GM12891 (cell line): ENCODE data around the gene DPP7.

Experiments
- DNase-seq: peaks from one replicate; pipeline ENCODE4 v3.0.0; 2011; ENCODE audit warnings: low spot score; ENCODE audit not compliant: insufficient read length
- FAIRE-seq: peaks from 2 replicates; lab custom pipeline; 2011; peaks lifted over from hg19 to GRCh38; lab: Jason Lieb, UNC
- PAX5 ChIP-seq: IDR thresholded peaks from 2 replicates; pipeline ENCODE4 v1.6.1; 2011; ENCODE audit warnings: low read length, moderate library complexity, mild to moderate bottlenecking; ENCODE audit not compliant: insufficient read depth, severe bottlenecking
- POLR2A ChIP-seq: IDR thresholded peaks from 2 replicates; pipeline ENCODE4 v1.6.1; 2011; ENCODE audit warnings: low read depth, low read length, control low read depth
- POLR2AphosphoS5 ChIP-seq: IDR thresholded peaks from 2 replicates; pipeline ENCODE4 v1.6.1; 2011; ENCODE audit warnings: low read depth, low read length, control low read depth
- POU2F2 ChIP-seq: IDR thresholded peaks from 2 replicates; pipeline ENCODE4 v1.6.1; 2011; ENCODE audit warnings: low read depth, mild to moderate bottlenecking, control low read depth, low read length, moderate library complexity
- SPI1 ChIP-seq: IDR thresholded peaks from 2 replicates; pipeline ENCODE4 v1.6.1; 2011; ENCODE audit warnings: low read depth, low read length, control low read depth
- TAF1 ChIP-seq: IDR thresholded peaks from 2 replicates; pipeline ENCODE4 v1.6.1; 2011; ENCODE audit warnings: low read depth, low read length, control low read depth

DPP7 gene

DNA sequence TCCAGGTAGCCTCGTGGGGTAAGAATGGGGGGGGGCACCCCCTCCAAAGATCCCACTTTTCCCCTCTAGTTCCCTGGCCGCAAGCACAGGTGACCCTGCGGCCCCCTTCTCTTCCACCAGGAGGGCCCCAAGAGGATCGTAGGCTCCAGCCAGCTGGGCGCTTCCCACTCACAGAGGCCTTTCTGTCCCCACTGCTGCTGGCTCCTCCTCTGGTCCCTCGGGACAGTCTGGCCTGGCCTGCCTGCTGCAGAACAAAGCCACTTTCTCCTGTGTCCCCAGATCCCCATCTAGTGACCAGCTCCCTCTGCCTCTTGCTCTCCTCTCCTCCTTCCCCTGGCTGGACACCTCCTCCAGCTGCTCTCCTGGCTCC is 43.6 kb downstream of the DPP7 start:
- DNase-seq = no peak
- FAIRE-seq = no peak
- no peak for TF ChIP-seq TAF1
- no peak for TF ChIP-seq POLR2A
- no peak for TF ChIP-seq POU2F2
- no peak for TF ChIP-seq PAX5
- no peak for TF ChIP-seq SPI1
- no peak for TF ChIP-seq POLR2AphosphoS5

DNA sequence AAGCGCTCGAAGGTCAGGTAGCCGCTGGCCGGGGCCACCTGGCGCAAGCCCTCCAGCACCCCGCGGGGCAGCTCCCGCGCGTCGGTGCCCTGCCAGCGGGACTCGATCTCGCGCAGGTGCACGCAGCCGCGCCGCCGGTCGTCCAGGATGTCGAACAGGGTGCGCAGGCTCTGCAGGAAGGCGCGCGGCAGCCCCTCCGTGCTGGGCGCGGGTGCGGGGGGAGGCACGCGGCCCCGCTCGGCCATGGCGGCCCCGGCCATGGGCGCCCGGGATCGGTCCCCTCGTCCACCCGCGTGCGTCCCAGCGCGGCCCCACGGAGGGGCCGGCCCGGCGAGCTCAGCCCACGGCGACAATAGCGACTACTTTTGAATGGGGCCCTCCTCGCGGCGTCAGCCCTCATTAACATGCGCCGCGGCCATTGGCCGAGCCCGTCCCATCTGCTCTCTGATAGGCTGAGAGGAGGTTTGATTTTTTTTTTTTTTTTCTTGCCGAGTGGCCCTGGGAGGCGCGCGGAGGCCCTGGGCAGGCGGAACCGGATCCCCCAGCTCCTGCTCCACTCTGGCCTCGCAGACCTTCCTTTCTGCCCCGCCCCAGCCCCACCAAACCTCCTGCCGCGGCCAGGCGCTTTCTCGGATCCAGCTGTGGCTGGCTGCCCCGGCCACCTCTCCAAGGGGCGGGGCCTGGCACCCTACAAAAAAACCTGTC is 44.2 kb downstream of the DPP7 start, which contains the start of gene SAPCD2:
SAPCD2 (minus strand) TSS at position 357 of the 705 bp plus-strand sequence; CDS start at position 260, 97 bp downstream.
- DNase-seq = peak; percentile 95
- TF ChIP-seq SPI1 (no peak), TAF1 (no peak), POU2F2 (peak; percentile 71), POLR2A (no peak), PAX5 (no peak), POLR2AphosphoS5 (no peak)
- FAIRE-seq = peak; percentile 90

DNA sequence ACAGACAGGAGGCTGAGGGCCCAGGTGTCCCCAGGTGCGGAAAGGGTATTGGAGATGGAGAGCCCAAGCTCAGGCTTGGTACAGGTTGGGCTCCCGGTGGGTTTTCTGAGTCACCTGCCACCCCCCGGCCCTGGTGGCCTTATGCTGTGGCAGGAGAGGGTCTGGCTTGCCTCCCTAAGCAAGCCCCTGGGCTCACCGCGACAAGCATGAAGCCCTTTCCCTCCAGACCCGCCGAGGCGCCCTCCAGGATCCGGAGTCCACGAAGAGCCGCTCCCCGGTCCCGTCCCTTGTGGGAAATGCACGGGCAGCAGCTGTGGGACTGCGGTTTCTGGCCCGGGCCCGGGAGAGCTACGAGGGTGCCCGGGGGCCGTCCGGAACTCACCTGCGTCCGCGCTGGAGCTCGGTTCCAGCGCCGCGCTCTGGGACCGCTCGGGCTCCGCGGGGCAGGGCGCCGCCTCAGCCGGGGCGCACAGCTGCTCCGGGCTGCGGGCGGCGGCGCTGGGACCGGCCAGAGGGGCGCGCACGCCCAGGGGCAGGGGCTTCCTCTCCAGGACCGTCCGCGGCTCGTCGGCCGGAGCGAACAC is 44.9 kb downstream of the DPP7 start:
- TF ChIP-seq PAX5 (no peak), SPI1 (no peak), POLR2AphosphoS5 (no peak), TAF1 (no peak), POU2F2 (no peak), POLR2A (no peak)
- DNase-seq (no peak), FAIRE-seq (no peak)

DNA sequence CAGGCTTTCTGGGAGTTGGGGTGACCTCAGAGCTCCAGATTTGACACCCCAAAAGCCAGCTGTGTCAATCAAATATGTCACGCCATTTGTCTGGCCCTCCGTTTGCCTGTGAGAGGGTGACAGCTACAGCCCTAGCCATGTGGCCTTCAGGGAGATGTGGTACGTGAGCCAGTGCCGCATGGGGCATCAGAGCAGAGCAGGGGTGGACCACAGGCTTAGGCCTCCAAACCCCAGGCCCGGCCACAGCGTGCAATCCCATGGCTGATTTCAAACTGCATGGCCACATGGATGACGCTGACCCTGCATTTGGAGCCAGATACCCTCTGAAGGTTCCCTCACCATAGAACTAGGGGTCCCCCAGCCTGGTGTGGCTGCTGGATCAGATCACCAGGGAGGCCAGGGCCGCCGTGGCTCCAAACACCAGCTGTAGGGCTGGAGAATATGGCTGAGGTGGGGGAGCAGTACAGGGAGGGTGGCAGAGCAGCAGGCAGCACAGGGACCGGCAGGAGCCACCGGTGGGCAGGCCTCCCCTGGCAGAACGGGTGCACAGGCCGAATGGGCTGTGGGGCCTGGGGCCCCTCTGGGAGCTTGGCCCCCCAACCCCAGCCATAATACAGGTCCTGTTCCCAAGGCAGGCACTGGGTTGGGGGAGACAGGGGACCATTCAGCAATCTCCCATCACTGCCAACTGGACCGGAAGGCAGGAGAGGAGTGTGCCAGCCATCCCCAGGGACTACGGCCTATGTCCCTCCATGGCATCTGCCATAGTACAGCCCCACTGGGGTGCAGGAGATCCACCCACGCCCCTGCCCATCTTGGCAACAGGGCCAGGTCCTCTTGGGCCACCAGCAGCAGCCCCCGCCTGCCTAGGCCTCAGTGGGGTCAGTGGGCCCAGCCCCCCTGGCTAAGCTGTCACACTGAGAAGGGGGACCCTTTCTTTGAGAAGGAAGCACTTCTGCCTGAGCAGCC is 45.7 kb downstream of the DPP7 start:
- DNase-seq = no peak
- TF ChIP-seq SPI1 (no peak), TAF1 (no peak), PAX5 (no peak), POU2F2 (no peak), POLR2AphosphoS5 (no peak), POLR2A (no peak)
- peak; percentile 47 for FAIRE-seq

DNA sequence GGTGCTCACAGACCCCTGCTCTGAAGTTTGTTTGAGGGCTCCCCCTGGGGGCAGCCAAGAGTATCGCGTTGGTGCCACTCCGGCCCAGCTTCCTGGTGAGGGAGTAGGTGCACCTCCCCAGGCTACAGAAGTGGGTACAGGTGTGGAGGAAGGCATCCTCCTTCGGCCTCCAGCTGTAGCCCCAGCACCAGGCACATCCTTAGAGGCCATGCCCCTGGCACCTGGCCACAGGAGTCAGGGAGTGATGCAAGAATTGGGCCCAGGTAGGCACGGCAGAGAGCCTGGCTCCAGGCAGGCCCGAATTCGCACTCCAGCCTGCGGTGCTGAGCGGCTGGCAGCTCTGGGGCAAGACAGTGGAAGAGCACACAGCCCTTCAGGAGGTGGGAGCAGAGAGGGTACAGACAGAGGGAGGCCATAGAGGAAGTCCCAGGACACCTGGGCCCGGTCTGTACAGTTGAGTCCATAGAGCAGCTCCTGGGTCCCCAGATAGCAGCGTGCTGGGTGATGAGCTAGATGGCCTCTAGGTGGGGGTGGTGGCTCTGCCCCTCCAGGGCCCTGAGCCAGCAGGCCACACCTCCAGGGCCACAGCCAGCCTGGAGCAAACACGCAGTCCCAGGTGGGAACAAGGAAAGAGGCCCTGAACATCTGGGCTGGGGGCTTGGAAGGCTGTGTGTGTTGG is 46.5 kb downstream of the DPP7 start:
- DNase-seq (peak; percentile 86), FAIRE-seq (peak; percentile 94)
- TF ChIP-seq POU2F2 (no peak), TAF1 (no peak), SPI1 (no peak), POLR2AphosphoS5 (no peak)

DNA sequence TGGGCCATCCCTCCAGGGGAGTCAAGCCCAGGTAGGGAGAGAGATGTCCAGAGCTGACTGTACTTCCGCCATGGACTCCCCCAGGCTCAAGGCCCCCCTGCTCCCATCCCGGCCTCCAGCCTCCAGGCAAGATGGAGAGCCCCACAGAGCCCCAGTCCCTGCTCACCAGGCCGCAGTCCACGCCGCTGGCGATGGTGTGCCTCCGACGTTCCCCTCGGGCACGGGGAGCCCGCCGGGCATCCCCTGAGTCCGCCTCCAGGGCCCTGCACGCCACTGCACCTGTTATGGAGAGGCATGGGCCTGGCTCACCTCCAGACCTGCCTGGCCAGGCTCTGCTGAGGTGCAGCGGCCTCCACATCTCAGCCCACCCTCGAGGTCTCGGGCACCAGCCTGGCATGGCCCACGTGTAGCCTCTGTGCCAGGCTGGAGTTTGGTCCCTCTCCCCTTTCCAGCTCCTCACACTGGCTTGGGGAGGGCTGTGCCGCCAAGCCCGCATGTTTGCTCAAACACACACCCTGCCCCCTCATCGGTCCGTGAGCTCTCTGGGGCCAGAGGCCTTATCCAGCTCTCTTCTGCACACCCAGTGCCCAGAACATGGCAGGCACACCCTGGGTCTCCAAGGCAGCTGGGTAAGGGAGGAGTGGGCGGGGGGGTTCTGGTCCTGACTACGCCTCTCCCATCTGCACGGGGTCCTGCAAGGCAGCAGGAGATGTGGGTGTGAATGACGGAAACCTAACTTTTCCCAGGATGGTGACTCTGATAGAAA is 48.3 kb downstream of the DPP7 start:
- FAIRE-seq (no peak), DNase-seq (no peak)
- no peak for TF ChIP-seq POLR2A
- no peak for TF ChIP-seq POU2F2
- no peak for TF ChIP-seq POLR2AphosphoS5
- TF ChIP-seq TAF1 = no peak
- TF ChIP-seq PAX5 = no peak
- no peak for TF ChIP-seq SPI1

DNA sequence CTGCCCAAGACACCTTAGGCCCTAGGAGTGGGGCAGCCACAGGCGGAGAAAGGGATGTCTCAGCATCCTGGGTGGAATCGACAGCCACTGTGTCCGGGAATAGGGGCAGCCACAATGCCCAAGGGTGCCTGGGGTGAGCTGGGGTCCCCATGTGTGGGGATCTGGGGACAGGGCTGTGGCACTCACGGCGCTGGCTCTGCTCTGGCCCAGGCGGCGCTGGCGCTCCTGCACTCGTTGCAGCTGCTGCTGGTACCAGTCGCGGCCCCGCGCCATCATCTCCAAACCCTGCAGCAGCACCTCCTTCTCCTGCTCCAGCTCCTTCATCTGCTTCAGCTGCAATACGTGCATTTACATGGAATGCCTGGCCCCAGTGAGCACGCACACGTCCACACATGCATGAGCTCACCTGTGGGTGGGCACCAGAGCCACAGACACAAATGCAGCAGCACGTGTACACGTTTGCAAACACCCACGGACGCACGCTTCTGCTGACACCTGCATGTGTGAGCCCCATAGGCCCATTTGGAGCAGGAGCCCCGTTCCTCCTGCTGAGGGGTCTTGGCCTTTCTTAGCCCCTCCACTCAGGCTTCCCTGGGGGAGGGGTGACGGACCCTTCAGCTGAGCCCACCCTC is 49.1 kb downstream of the DPP7 start:
- FAIRE-seq (no peak), DNase-seq (no peak)
- TF ChIP-seq SPI1 (no peak), PAX5 (no peak), POLR2A (no peak), TAF1 (no peak), POLR2AphosphoS5 (no peak), POU2F2 (no peak)

DNA sequence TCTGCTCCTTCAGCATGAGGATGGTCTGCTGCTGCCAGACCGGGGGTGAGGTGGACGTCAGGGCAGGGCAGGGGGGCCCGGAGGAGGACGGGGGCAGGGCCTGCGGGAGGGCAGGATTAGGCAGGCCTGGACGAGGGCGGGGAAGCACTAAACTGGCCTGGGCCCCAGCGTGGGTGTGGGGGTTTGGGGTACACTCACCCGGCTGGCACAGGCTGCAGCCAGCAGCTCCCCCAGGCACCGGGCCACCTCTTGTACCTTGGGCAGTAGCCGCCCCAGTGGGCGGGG is 49.7 kb downstream of the DPP7 start:
- FAIRE-seq = no peak

More for the DNA sequence above, 49.7 kb downstream of the DPP7 start:
- TF ChIP-seq SPI1 (no peak), POLR2A (no peak), POLR2AphosphoS5 (no peak), POU2F2 (no peak), TAF1 (no peak), PAX5 (no peak)
- DNase-seq = no peak
